ENCODE data around the gene PIK3CD. TPM values are rescaled to one million over a fixed set of nuclear protein-coding genes. Genes with fewer than 3 reads are reported as not detected.

Gene PIK3CD
- total RNA-seq, 1 donor from 2014 or later = 4.7 TPM

DNA sequence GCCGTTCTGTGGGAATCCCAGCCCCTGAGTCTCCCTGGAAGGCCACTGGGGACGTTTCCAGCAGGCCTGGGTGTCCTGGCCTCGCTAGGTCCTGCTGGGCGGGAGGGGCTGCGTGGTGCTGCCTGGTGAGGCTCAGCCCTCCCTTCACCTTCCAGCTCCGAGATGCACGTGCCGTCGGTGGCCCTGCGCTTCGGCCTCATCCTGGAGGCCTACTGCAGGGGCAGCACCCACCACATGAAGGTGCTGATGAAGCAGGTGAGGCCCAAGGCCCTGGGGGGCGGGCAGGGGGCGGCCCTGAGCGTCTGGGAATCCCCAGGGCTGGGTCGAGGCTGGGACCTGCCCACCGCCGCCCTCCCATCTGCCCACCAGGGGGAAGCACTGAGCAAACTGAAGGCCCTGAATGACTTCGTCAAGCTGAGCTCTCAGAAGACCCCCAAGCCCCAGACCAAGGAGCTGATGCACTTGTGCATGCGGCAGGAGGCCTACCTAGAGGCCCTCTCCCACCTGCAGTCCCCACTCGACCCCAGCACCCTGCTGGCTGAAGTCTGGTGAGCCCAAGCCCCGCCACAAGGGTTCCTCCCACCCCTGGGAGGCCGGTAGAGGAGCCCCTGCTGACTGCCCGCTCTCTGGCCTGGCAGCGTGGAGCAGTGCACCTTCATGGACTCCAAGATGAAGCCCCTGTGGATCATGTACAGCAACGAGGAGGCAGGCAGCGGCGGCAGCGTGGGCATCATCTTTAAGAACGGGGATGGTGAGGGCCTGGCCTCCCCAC lies 70.3 kb downstream of the PIK3CD start:
- Mint-ChIP-seq H3K36me3 (peaks cover 4% of the 10 kb centered on the region), H3K4me1 (peaks cover 7% of the 10 kb centered on the region), H3K9me3 (peaks cover 4% of the 10 kb centered on the region), H3K27ac (no peak overlapping the region), H3K27me3 (ENCODE audit: low read depth) (no peaks in the 10 kb centered on the region), H3K4me3 (no peak overlapping the region)
- TF ChIP-seq, protein P1, sequence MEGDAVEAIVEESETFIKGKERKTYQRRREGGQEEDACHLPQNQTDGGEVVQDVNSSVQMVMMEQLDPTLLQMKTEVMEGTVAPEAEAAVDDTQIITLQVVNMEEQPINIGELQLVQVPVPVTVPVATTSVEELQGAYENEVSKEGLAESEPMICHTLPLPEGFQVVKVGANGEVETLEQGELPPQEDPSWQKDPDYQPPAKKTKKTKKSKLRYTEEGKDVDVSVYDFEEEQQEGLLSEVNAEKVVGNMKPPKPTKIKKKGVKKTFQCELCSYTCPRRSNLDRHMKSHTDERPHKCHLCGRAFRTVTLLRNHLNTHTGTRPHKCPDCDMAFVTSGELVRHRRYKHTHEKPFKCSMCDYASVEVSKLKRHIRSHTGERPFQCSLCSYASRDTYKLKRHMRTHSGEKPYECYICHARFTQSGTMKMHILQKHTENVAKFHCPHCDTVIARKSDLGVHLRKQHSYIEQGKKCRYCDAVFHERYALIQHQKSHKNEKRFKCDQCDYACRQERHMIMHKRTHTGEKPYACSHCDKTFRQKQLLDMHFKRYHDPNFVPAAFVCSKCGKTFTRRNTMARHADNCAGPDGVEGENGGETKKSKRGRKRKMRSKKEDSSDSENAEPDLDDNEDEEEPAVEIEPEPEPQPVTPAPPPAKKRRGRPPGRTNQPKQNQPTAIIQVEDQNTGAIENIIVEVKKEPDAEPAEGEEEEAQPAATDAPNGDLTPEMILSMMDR (IDR thresholded peaks at IDR 0.05; ENCODE audit: unreplicated experiment) = peak; percentile 81
- peak in 1 of 2 experiments; percentile 68 for DNase-seq (ENCODE audit: low spot score in 2 of 2, unreplicated experiment in 2 of 2)

DNA sequence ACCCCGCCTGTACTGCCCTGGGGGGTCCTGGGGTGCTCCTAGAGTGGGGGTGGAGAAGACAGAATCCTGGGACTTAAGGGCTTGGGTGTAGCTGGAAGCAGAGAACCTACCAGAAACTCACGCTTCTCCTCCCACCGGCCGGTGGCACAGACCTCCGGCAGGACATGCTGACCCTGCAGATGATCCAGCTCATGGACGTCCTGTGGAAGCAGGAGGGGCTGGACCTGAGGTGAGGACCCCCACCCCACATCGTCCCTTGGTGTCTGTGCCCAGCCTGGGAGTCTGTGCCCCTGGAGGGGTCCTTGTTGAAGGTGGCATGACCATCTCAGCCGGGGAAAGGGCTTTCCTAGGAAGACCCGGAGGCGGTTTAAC lies 70.8 kb downstream of the PIK3CD start:
- no peak overlapping the region for H3K4me3 Mint-ChIP-seq
- peaks cover 4% of the 10 kb centered on the region for H3K9me3 Mint-ChIP-seq
- no peak for DNase-seq (ENCODE audit: low spot score in 2 of 2, unreplicated experiment in 2 of 2)
- no peak overlapping the region for H3K27ac Mint-ChIP-seq
- peaks cover 6% of the 10 kb centered on the region for H3K36me3 Mint-ChIP-seq
- TF ChIP-seq, protein P1 (IDR thresholded peaks at IDR 0.05; ENCODE audit: unreplicated experiment) = no peak
- H3K4me1 Mint-ChIP-seq = peaks cover 6% of the 10 kb centered on the region
- H3K27me3 Mint-ChIP-seq (ENCODE audit: low read depth) = no peaks in the 10 kb centered on the region

DNA sequence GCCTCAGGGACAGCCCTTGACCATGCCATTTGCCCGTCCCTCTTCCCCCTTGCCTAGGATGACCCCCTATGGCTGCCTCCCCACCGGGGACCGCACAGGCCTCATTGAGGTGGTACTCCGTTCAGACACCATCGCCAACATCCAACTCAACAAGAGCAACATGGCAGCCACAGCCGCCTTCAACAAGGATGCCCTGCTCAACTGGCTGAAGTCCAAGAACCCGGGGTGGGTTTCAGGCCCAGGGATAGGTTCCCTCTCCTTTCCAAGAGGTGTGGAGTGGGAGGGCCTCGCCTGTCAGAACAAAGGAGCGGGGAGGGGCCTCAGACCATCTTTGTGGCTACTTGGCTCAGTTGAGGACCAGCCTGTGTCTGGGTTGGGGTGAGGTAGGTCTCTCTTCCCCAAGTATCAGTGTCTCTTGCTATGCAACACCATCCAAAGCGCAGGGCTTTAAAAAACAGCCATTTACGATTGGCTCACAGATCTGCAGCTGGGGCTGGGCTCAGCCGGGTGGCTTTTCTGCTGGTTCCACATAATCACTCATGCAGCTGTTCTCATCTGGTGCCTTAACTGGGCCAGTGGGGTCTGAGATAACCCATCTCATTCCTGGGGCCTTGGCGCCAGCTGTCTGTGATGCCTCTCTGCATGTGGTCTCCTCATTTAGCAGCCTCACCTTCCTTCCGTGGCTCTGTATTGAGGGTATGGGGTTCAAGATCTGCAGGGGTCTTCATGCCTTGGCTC lies 71.7 kb downstream of the PIK3CD start:
- Mint-ChIP-seq H3K4me3 (no peak overlapping the region), H3K27me3 (ENCODE audit: low read depth) (no peaks in the 10 kb centered on the region), H3K36me3 (peaks cover 11% of the 10 kb centered on the region), H3K27ac (no peak overlapping the region), H3K4me1 (no peaks in the 10 kb centered on the region), H3K9me3 (peaks cover 4% of the 10 kb centered on the region)
- DNase-seq (ENCODE audit: low spot score in 2 of 2, unreplicated experiment in 2 of 2) = no peak
- TF ChIP-seq, protein P1 (IDR thresholded peaks at IDR 0.05; ENCODE audit: unreplicated experiment) = no peak

DNA sequence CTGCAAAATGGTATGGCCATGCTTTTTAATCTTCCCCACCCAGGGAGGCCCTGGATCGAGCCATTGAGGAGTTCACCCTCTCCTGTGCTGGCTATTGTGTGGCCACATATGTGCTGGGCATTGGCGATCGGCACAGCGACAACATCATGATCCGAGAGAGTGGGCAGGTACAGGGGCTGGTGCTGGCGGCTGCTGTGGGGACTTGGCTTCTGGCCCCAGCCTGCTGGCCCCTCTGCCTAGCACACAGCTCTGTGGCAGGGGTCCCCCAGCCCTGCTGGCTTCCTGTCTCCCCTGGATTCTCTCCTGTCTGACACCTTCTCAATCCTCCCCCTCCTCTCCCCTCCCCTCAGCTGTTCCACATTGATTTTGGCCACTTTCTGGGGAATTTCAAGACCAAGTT lies 72.4 kb downstream of the PIK3CD start:
- DNase-seq (ENCODE audit: low spot score in 2 of 2, unreplicated experiment in 2 of 2) = no peak
- Mint-ChIP-seq H3K9me3 (peaks cover 4% of the 10 kb centered on the region), H3K4me1 (no peaks in the 10 kb centered on the region), H3K36me3 (peaks cover 18% of the 10 kb centered on the region), H3K27me3 (ENCODE audit: low read depth) (no peaks in the 10 kb centered on the region), H3K27ac (no peak overlapping the region), H3K4me3 (no peak overlapping the region)
- TF ChIP-seq, protein P1 (IDR thresholded peaks at IDR 0.05; ENCODE audit: unreplicated experiment) = no peak

DNA sequence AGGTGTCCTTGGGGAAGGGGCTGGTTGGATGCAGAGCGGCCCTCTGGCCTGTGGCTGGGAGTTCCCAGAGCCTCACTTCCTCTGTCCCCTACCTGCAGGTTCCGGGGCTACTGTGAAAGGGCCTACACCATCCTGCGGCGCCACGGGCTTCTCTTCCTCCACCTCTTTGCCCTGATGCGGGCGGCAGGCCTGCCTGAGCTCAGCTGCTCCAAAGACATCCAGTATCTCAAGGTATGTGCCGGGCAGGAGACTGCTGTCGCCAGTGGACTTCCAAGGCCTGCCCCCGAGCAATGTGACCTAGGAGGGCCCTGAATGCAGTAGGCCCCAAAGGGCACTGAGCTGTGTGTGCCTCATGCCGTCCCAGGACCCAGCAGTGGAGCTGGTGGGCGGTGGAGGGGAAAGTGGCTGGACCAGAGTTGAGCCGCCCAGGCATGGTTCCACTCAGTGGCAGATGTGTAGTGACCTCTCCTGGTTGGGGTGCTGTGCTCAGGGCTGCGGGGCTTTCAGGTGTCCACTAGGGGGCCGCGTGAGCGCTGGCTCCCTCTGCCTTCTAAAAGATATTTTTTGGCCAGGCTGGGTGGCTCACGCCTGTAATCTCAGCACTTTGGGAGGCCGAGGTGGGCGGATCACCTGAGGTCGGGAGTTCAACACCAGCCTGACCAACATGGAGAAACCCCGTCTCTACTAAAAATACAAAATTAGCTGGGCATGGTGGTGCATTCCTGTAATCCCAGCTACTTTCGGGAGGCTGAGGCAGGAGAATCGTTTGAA lies 73.4 kb downstream of the PIK3CD start:
- TF ChIP-seq, protein P1 (IDR thresholded peaks at IDR 0.05; ENCODE audit: unreplicated experiment) = peak; percentile 73
- Mint-ChIP-seq H3K36me3 (peaks cover 19% of the 10 kb centered on the region), H3K9me3 (peaks cover 4% of the 10 kb centered on the region), H3K27me3 (ENCODE audit: low read depth) (no peaks in the 10 kb centered on the region), H3K4me3 (no peak overlapping the region), H3K27ac (no peak overlapping the region), H3K4me1 (no peaks in the 10 kb centered on the region)
- DNase-seq (ENCODE audit: low spot score in 2 of 2, unreplicated experiment in 2 of 2) = no peak

All from mesothelial cell of epicardium (in vitro differentiated cells).